Ishikawa (cell line): ENCODE data around the gene TAF11L9.

Source experiments
- CEBPB ChIP-seq: IDR thresholded peaks from 2 replicates; pipeline ENCODE4 v1.6.1; 2012
- EGR1 ChIP-seq: IDR thresholded peaks from 2 replicates; pipeline ENCODE4 v1.6.1; 2012
- MAX ChIP-seq: IDR thresholded peaks from 2 replicates; pipeline ENCODE4 v1.6.1; 2012
- REST ChIP-seq: IDR thresholded peaks from 2 replicates; pipeline ENCODE4 v1.6.1; 2012; ENCODE audit warnings: low read depth, mild to moderate bottlenecking
- TAF1 ChIP-seq: IDR thresholded peaks from 2 replicates; pipeline ENCODE4 v1.6.1; 2012; ENCODE audit warnings: low read depth, mild to moderate bottlenecking
- ZBTB7A ChIP-seq: IDR thresholded peaks from 2 replicates; pipeline ENCODE4 v1.6.1; 2012; ENCODE audit warnings: low read depth

GRCh38 chr5:17619354-17619753 is 25.2 kb upstream of the TAF11L9 start:
- no peak for TF ChIP-seq ZBTB7A
- no peak for TF ChIP-seq EGR1
- TF ChIP-seq CEBPB, result no peak
- TF ChIP-seq MAX, result no peak
- no peak for TF ChIP-seq TAF1
- TF ChIP-seq REST, result no peak
